Activated CD8-positive, alpha-beta memory T cell treated with anti-CD3 and anti-CD28 coated beads, Interleukin-2, amount 10 ng/mL, durations not matched to agents 7 days and 5 days (primary cell): Measurements from ENCODE around the gene NCL. TPM values are rescaled to one million over a fixed set of nuclear protein-coding genes. Genes with fewer than 3 reads are reported as not detected.

ENCODE experiments used
- ATAC-seq: fragments of 150-1000 bp; cut with Tn5 transposase; one replicate; pipeline ENCODE4 v1.10.0; 2021; ENCODE audit warnings: moderate library complexity
- CTCF ChIA-PET: fragments of 350-600 bp; sonication (Branson Sonifier 250); formaldehyde crosslinking; loops from one replicate; lab custom pipeline; 2021; ENCODE audit warnings: antibody characterized with exemption; lab: Charles Lee
- DNase-seq: peaks from one replicate; pipeline ENCODE4 v3.0.0-alpha.2; 2020
- H3K27ac Mint-ChIP-seq: one replicate; pipeline ENCODE4 v1.8.0; 2021; ENCODE audit warnings: mild to moderate bottlenecking, mixed read lengths
- H3K27me3 Mint-ChIP-seq: one replicate; pipeline ENCODE4 v1.8.0; 2021; ENCODE audit warnings: mixed read lengths
- H3K36me3 Mint-ChIP-seq: one replicate; pipeline ENCODE4 v1.8.0; 2021; ENCODE audit warnings: mild to moderate bottlenecking, mixed read lengths
- H3K4me1 Mint-ChIP-seq: one replicate; pipeline ENCODE4 v1.8.0; 2021; ENCODE audit warnings: mixed read lengths
- H3K4me3 Mint-ChIP-seq: one replicate; pipeline ENCODE4 v1.8.0; 2021; ENCODE audit warnings: mild to moderate bottlenecking, moderate library complexity, mixed read lengths
- H3K9me3 Mint-ChIP-seq: one replicate; pipeline ENCODE4 v1.8.0; 2022; ENCODE audit warnings: low read depth, mixed read lengths
- total RNA-seq, 2 experiments: library from RNA; stranded (reverse); gene quantifications; one replicate each; pipeline ENCODE4 v1.2.3, GENCODE V29; 2021

The NCL gene
- 100 to 1,000 TPM; 634 to 820 TPM for total RNA-seq

- peak; percentile 92 for DNase-seq
- Mint-ChIP-seq H3K27ac (peak within 1 kb of the TSS; percentile 100), H3K4me3 (peak within 1 kb of the TSS; percentile 87), H3K36me3 (peaks cover 44% of the 10 kb centered on the region), H3K27me3 (no peaks in the 10 kb centered on the region), H3K4me1 (peaks cover 46% of the 10 kb centered on the region), H3K9me3 (no peaks in the 10 kb centered on the region)
- CTCF ChIA-PET = interaction anchor here (0.6 to 8.9 kb wide), 17 partner anchors 9 to 411 kb away, joined by 3 to 91 read pairs (median 4); no protein-coding TSS in a partner anchor
- peak; percentile 93 for ATAC-seq
These were observed at the start of gene NCL for GRCh38 chr2:231463698-231464575. TSS of gene NCL (minus strand) at chr2:231464484. CDS start at chr2:231464353, 131 bp downstream.

- peak overlapping the region; percentile 83 for H3K4me3 Mint-ChIP-seq
- H3K27me3 Mint-ChIP-seq = peaks cover 7% of the 10 kb centered on the region
- H3K9me3 Mint-ChIP-seq = no peaks in the 10 kb centered on the region
- CTCF ChIA-PET = interaction anchor here (1.4 to 2.0 kb wide), 6 partner anchors 17 to 88 kb away, joined by 3 to 12 read pairs (median 4); partner anchors contain the start of gene NMUR1
- no peak for DNase-seq
- peak overlapping the region; percentile 94 for H3K27ac Mint-ChIP-seq
- peaks cover 26% of the 10 kb centered on the region for H3K4me1 Mint-ChIP-seq
- H3K36me3 Mint-ChIP-seq = no peaks in the 10 kb centered on the region
- no peak for ATAC-seq
These were observed 49.5 kb upstream of the NCL start for GRCh38 chr2:231513746-231514224.

- H3K36me3 Mint-ChIP-seq = no peaks in the 10 kb centered on the region
- H3K27ac Mint-ChIP-seq = no peak overlapping the region
- no peak overlapping the region for H3K4me3 Mint-ChIP-seq
- H3K9me3 Mint-ChIP-seq = no peaks in the 10 kb centered on the region
- CTCF ChIA-PET = interaction anchor here (1.2 to 2.4 kb wide), 6 partner anchors 9 to 90 kb away, joined by 3 to 15 read pairs (median 6); partner anchors contain the start of gene NCL
- ATAC-seq = no peak
- H3K4me1 Mint-ChIP-seq = peaks cover 21% of the 10 kb centered on the region
- DNase-seq = no peak
- H3K27me3 Mint-ChIP-seq = peaks cover 5% of the 10 kb centered on the region
These were observed 47.9 kb upstream of the NCL start for GRCh38 chr2:231512222-231512621.

- Mint-ChIP-seq H3K4me1 (no peaks in the 10 kb centered on the region), H3K4me3 (no peak overlapping the region), H3K27ac (no peak overlapping the region), H3K9me3 (no peaks in the 10 kb centered on the region), H3K36me3 (peaks cover 3% of the 10 kb centered on the region), H3K27me3 (no peaks in the 10 kb centered on the region)
- CTCF ChIA-PET = interaction anchor here (1.2 kb wide), 1 partner anchor 21 kb away, joined by 3 read pairs; no protein-coding TSS in a partner anchor
- DNase-seq = no peak
- no peak for ATAC-seq
These were observed 39.5 kb upstream of the NCL start for GRCh38 chr2:231503766-231504165.

GRCh38 chr2:231502596-231502995 lies 38.3 kb upstream of the NCL start:
- Mint-ChIP-seq H3K9me3 (no peaks in the 10 kb centered on the region), H3K4me3 (no peak overlapping the region), H3K27me3 (no peaks in the 10 kb centered on the region), H3K36me3 (peaks cover 3% of the 10 kb centered on the region), H3K27ac (no peak overlapping the region), H3K4me1 (no peaks in the 10 kb centered on the region)
- no peak for DNase-seq
- ATAC-seq = no peak
- CTCF ChIA-PET = interaction anchor here (1.9 kb wide), 1 partner anchor 99 kb away, joined by 5 read pairs; no protein-coding TSS in a partner anchor

GRCh38 chr2:231497651-231498050 lies 33.4 kb upstream of the NCL start:
- no peak overlapping the region for H3K27ac Mint-ChIP-seq

GRCh38 chr2:231494669-231495068 lies 30.4 kb upstream of the NCL start:
- CTCF ChIA-PET = no interaction called here
- no peaks in the 10 kb centered on the region for H3K27me3 Mint-ChIP-seq
- no peak overlapping the region for H3K4me3 Mint-ChIP-seq

More at GRCh38 chr2:231497651-231498050, 33.4 kb upstream of the NCL start:
- no peaks in the 10 kb centered on the region for H3K27me3 Mint-ChIP-seq
- no peak overlapping the region for H3K4me3 Mint-ChIP-seq
- DNase-seq (no peak), ATAC-seq (no peak)
- H3K36me3 Mint-ChIP-seq = no peaks in the 10 kb centered on the region
- H3K4me1 Mint-ChIP-seq = peaks cover 12% of the 10 kb centered on the region
- H3K9me3 Mint-ChIP-seq = no peaks in the 10 kb centered on the region
- CTCF ChIA-PET = interaction anchor here (0.8 kb wide), 1 partner anchor 46 kb away, joined by 3 read pairs; no protein-coding TSS in a partner anchor

GRCh38 chr2:231490801-231491200 lies 26.5 kb upstream of the NCL start:
- no peak for ATAC-seq
- H3K27ac Mint-ChIP-seq = no peak overlapping the region

More at GRCh38 chr2:231494669-231495068, 30.4 kb upstream of the NCL start:
- ATAC-seq (no peak), DNase-seq (no peak)
- no peaks in the 10 kb centered on the region for H3K36me3 Mint-ChIP-seq
- H3K4me1 Mint-ChIP-seq = peaks cover 12% of the 10 kb centered on the region
- H3K27ac Mint-ChIP-seq = no peak overlapping the region
- no peaks in the 10 kb centered on the region for H3K9me3 Mint-ChIP-seq

GRCh38 chr2:231489990-231490389 lies 25.7 kb upstream of the NCL start:
- CTCF ChIA-PET = interaction anchor here (0.7 to 2.3 kb wide), 5 partner anchors 8 to 268 kb away, joined by 3 to 11 read pairs (median 4); no protein-coding TSS in a partner anchor
- H3K4me3 Mint-ChIP-seq = no peak overlapping the region

More at GRCh38 chr2:231490801-231491200, 26.5 kb upstream of the NCL start:
- Mint-ChIP-seq H3K36me3 (no peaks in the 10 kb centered on the region), H3K9me3 (no peaks in the 10 kb centered on the region), H3K27me3 (no peaks in the 10 kb centered on the region), H3K4me1 (peaks cover 12% of the 10 kb centered on the region), H3K4me3 (no peak overlapping the region)
- no peak for DNase-seq
- CTCF ChIA-PET = interaction anchor here (1.2 to 2.3 kb wide), 3 partner anchors 8 to 24 kb away, joined by 3 to 11 read pairs (median 4); no protein-coding TSS in a partner anchor

GRCh38 chr2:231488331-231488730 lies 24.0 kb upstream of the NCL start:
- Mint-ChIP-seq H3K27ac (no peak overlapping the region), H3K4me1 (peaks cover 4% of the 10 kb centered on the region), H3K36me3 (no peaks in the 10 kb centered on the region), H3K27me3 (no peaks in the 10 kb centered on the region), H3K4me3 (no peak overlapping the region), H3K9me3 (no peaks in the 10 kb centered on the region)
- CTCF ChIA-PET = interaction anchor here (1.0 to 2.2 kb wide), 3 partner anchors 11 to 113 kb away, joined by 3 to 9 read pairs (median 5); no protein-coding TSS in a partner anchor
- ATAC-seq (no peak), DNase-seq (no peak)

More at GRCh38 chr2:231489990-231490389, 25.7 kb upstream of the NCL start:
- Mint-ChIP-seq H3K4me1 (peaks cover 10% of the 10 kb centered on the region), H3K27me3 (no peaks in the 10 kb centered on the region), H3K36me3 (no peaks in the 10 kb centered on the region), H3K27ac (no peak overlapping the region), H3K9me3 (no peaks in the 10 kb centered on the region)
- no peak for ATAC-seq
- DNase-seq = peak; percentile 55

- CTCF ChIA-PET = interaction anchor here (1.1 to 2.7 kb wide), 4 partner anchors 9 to 115 kb away, joined by 3 to 9 read pairs (median 6); no protein-coding TSS in a partner anchor
- ATAC-seq = no peak
- Mint-ChIP-seq H3K27me3 (no peaks in the 10 kb centered on the region), H3K36me3 (no peaks in the 10 kb centered on the region), H3K27ac (no peak overlapping the region), H3K9me3 (no peaks in the 10 kb centered on the region), H3K4me3 (no peak overlapping the region), H3K4me1 (peaks cover 9% of the 10 kb centered on the region)
- DNase-seq = no peak
These were observed 22.7 kb upstream of the NCL start for GRCh38 chr2:231486851-231487596.

- DNase-seq (peak; percentile 54), ATAC-seq (peak; percentile 53)
- Mint-ChIP-seq H3K4me1 (peaks cover 13% of the 10 kb centered on the region), H3K27me3 (no peaks in the 10 kb centered on the region), H3K9me3 (no peaks in the 10 kb centered on the region), H3K27ac (peak overlapping the region; percentile 85), H3K36me3 (no peaks in the 10 kb centered on the region), H3K4me3 (peak overlapping the region; percentile 74)
- CTCF ChIA-PET = interaction anchor here (0.7 to 4.1 kb wide), 40 partner anchors 7 to 419 kb away, joined by 3 to 91 read pairs (median 4); partner anchors contain the start of gene NCL
These were observed 19.4 kb upstream of the NCL start for GRCh38 chr2:231483398-231484329.
